ENCODE results near the gene ZNF185. TPM values are rescaled to one million over a fixed set of nuclear protein-coding genes. Genes with fewer than 3 reads are reported as not detected.

Gene ZNF185
- total and polyA plus RNA-seq, 2 donors (not counting 3 experiments of a cell fraction or from before 2014, with no cell fraction given), result 18.7 to 31.6 TPM

DNA sequence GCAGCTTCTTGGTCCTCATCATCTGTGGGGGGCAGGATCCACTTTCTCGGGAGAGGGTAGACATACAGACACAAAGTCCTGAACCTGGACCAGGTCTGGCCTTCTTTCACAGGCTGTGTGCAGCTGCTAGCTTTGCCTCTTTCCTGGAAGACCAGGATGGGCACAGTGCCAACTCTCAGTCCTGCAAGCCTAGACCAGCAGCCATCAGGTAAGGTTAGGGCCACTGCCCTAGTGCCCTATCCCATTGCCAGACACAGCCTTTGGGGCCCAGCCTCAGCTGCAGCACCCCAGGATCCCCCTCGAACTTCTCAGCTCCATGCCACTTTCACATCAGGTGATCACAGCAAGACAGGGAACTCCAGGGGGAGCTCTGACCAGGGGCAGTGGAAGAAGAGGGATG lies 38.4 kb downstream of the ZNF185 start:
- Histone ChIP-seq H3K9me3 (replicated peaks; ENCODE audit: control insufficient read depth, insufficient read depth, low read length) (no peaks in the 10 kb centered on the region), H3K9me1 (replicated peaks; ENCODE audit: control insufficient read depth, extremely low read depth, insufficient read depth, low read length) (no peaks in the 10 kb centered on the region), H3K4me1 (ENCODE audit: control insufficient read depth, extremely low read depth, insufficient read depth, low read length) (peaks cover 6% of the 10 kb centered on the region), H3K4me2 (ENCODE audit: insufficient read depth, low read length) (no peak overlapping the region), H4K20me1 (replicated peaks; ENCODE audit: control insufficient read depth, extremely low read depth, insufficient read depth, low read length) (no peaks in the 10 kb centered on the region), H3K79me2 (ENCODE audit: control insufficient read depth, insufficient read depth, low read length) (no peaks in the 10 kb centered on the region), H3K36me3 (ENCODE audit: control insufficient read depth in 2 of 2, extremely low read depth in 1 of 2, insufficient read depth in 2 of 2, low read length in 2 of 2) (no peaks in the 10 kb centered on the region), H2AFZ (ENCODE audit: low read depth, low read length) (no peak overlapping the region), H3K27me3 (ENCODE audit: control insufficient read depth in 2 of 2, insufficient read depth in 2 of 2, low read length in 2 of 2) (no peaks in the 10 kb centered on the region), H3K27ac (ENCODE audit: insufficient read depth, low read depth, low read length) (no peak overlapping the region), H3K4me3 (replicated peaks in 1 of 3; ENCODE audit: insufficient read depth in 1 of 3, low read depth in 1 of 3, low read length in 3 of 3) (no peak overlapping the region), H3K9ac (replicated peaks; ENCODE audit: extremely low read depth, insufficient read depth, low read length) (no peak overlapping the region)
- DNase-seq (ENCODE audit: low read depth, low spot score) (no peak), FAIRE-seq (no peak)
- BruUV-seq (replicated peaks), result no TSS peak
- POLR2A ChIA-PET, result no interaction called here
- TF ChIP-seq FOS (IDR thresholded peaks at IDR 0.05; ENCODE audit: borderline replicate concordance, insufficient read depth, low read length), result no peak
- TF ChIP-seq POLR2AphosphoS5 (IDR thresholded peaks at IDR 0.05; ENCODE audit: insufficient read depth, low read depth, low read length), result no peak
- TF ChIP-seq, protein P1, sequence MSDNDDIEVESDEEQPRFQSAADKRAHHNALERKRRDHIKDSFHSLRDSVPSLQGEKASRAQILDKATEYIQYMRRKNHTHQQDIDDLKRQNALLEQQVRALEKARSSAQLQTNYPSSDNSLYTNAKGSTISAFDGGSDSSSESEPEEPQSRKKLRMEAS (IDR thresholded peaks at IDR 0.05; ENCODE audit: insufficient read depth, insufficient read length), result no peak
- no peak for TF ChIP-seq EZH2 (IDR thresholded peaks at IDR 0.05; ENCODE audit: borderline replicate concordance, low read depth, low read length, severe bottlenecking)
- TF ChIP-seq, protein P2, sequence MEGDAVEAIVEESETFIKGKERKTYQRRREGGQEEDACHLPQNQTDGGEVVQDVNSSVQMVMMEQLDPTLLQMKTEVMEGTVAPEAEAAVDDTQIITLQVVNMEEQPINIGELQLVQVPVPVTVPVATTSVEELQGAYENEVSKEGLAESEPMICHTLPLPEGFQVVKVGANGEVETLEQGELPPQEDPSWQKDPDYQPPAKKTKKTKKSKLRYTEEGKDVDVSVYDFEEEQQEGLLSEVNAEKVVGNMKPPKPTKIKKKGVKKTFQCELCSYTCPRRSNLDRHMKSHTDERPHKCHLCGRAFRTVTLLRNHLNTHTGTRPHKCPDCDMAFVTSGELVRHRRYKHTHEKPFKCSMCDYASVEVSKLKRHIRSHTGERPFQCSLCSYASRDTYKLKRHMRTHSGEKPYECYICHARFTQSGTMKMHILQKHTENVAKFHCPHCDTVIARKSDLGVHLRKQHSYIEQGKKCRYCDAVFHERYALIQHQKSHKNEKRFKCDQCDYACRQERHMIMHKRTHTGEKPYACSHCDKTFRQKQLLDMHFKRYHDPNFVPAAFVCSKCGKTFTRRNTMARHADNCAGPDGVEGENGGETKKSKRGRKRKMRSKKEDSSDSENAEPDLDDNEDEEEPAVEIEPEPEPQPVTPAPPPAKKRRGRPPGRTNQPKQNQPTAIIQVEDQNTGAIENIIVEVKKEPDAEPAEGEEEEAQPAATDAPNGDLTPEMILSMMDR (IDR thresholded peaks at IDR 0.05; ENCODE audit: extremely low read depth in 1 of 2, insufficient read depth in 1 of 2, low read depth in 1 of 2, low read length in 2 of 2), result no peak
- no peak for TF ChIP-seq POLR2A (IDR thresholded peaks at IDR 0.05; ENCODE audit: low read depth, low read length)
- CTCF ChIA-PET, result no interaction called here
- intact Hi-C loops (cut with micrococcal nuclease) (no loop called here), dilution Hi-C loops (cut with MboI; ENCODE audit: extremely low pct_ligation_motif_present, low sequenced_read_pairs) (no loop called here)

DNA sequence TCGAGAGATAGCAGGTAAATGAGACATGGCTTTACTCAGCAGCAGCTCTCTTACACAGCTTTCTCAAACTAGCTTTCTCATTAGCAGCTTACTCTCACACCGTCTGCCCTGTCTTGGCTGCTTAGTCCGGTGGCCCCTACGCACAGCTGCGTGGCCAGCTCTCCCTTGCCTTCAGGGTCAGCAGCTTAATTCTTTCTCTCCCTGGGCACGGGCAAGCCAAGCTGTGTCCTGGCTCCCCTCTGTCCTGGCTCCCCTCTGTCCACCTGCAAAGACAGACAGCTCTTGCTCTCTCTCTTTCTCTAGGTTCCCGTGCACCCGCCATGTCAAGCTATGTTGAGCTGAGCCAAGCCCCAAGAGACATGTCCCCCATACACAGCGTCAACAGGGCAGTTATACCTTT lies 39.4 kb downstream of the ZNF185 start:
- CTCF ChIA-PET, result no interaction called here
- TF ChIP-seq POLR2A (IDR thresholded peaks at IDR 0.05; ENCODE audit: low read depth, low read length), result no peak
- no peak for TF ChIP-seq FOS (IDR thresholded peaks at IDR 0.05; ENCODE audit: borderline replicate concordance, insufficient read depth, low read length)
- TF ChIP-seq, protein P1 (IDR thresholded peaks at IDR 0.05; ENCODE audit: insufficient read depth, insufficient read length), result no peak
- no peak for TF ChIP-seq POLR2AphosphoS5 (IDR thresholded peaks at IDR 0.05; ENCODE audit: insufficient read depth, low read depth, low read length)
- no peak for TF ChIP-seq EZH2 (IDR thresholded peaks at IDR 0.05; ENCODE audit: borderline replicate concordance, low read depth, low read length, severe bottlenecking)
- TF ChIP-seq MYC (IDR thresholded peaks at IDR 0.05; ENCODE audit: low read depth, low read length), result no peak
- TF ChIP-seq JUN (IDR thresholded peaks at IDR 0.05; ENCODE audit: borderline replicate concordance, insufficient read depth, insufficient read length, low read depth), result no peak
- TF ChIP-seq, protein P2 (IDR thresholded peaks at IDR 0.05; ENCODE audit: extremely low read depth in 1 of 2, insufficient read depth in 1 of 2, low read depth in 1 of 2, low read length in 2 of 2), result no peak
- TF ChIP-seq GATA2 (IDR thresholded peaks at IDR 0.05; ENCODE audit: insufficient read depth, insufficient read length, low read depth, low read length), result no peak

More for the DNA sequence above, 39.4 kb downstream of the ZNF185 start:
- peaks cover 12% of the 10 kb centered on the region for H3K4me1 ChIP-seq (ENCODE audit: control insufficient read depth, extremely low read depth, insufficient read depth, low read length)
- H2AFZ ChIP-seq (ENCODE audit: low read depth, low read length), result no peak overlapping the region
- no peak overlapping the region for H3K27ac ChIP-seq (ENCODE audit: insufficient read depth, low read depth, low read length)
- no peak for FAIRE-seq
- H3K4me3 ChIP-seq (replicated peaks in 1 of 3; ENCODE audit: insufficient read depth in 1 of 3, low read depth in 1 of 3, low read length in 3 of 3), result no peak overlapping the region
- dilution Hi-C loops (cut with MboI; ENCODE audit: extremely low pct_ligation_motif_present, low sequenced_read_pairs), result no loop called here
- H4K20me1 ChIP-seq (replicated peaks; ENCODE audit: control insufficient read depth, extremely low read depth, insufficient read depth, low read length), result no peaks in the 10 kb centered on the region
- POLR2A ChIA-PET, result no interaction called here
- H3K27me3 ChIP-seq (ENCODE audit: control insufficient read depth in 2 of 2, insufficient read depth in 2 of 2, low read length in 2 of 2), result no peaks in the 10 kb centered on the region
- H3K36me3 ChIP-seq (ENCODE audit: control insufficient read depth in 2 of 2, extremely low read depth in 1 of 2, insufficient read depth in 2 of 2, low read length in 2 of 2), result no peaks in the 10 kb centered on the region
- no peaks in the 10 kb centered on the region for H3K79me2 ChIP-seq (ENCODE audit: control insufficient read depth, insufficient read depth, low read length)
- no peaks in the 10 kb centered on the region for H3K9me1 ChIP-seq (replicated peaks; ENCODE audit: control insufficient read depth, extremely low read depth, insufficient read depth, low read length)
- intact Hi-C loops (cut with micrococcal nuclease), result no loop called here
- H3K4me2 ChIP-seq (ENCODE audit: insufficient read depth, low read length), result no peak overlapping the region
- no TSS peak for BruUV-seq (replicated peaks)
- H3K9me3 ChIP-seq (replicated peaks; ENCODE audit: control insufficient read depth, insufficient read depth, low read length), result no peaks in the 10 kb centered on the region
- no peak overlapping the region for H3K9ac ChIP-seq (replicated peaks; ENCODE audit: extremely low read depth, insufficient read depth, low read length)
- DNase-seq (ENCODE audit: low read depth, low spot score), result no peak

All from endothelial cell of umbilical vein (primary cell).